IgD-negative memory B cell (primary cell): Measurements from ENCODE around the gene NANP. TPM values are rescaled to one million over a fixed set of nuclear protein-coding genes. Genes with fewer than 3 reads are reported as not detected.
"Not testable (repeated sequence)": the region's sequence is repeated elsewhere in the genome, so short reads cannot be mapped to it uniquely, and the experiment has no call there.

Experiments
- H3K27ac Mint-ChIP-seq, 3 donors: one replicate each; pipeline ENCODE4 v1.8.0; 2020 to 2022; ENCODE audit warnings: mild to moderate bottlenecking in 3 of 3, mixed read lengths in 3 of 3, moderate library complexity in 1 of 3
- H3K27me3 Mint-ChIP-seq: one replicate; pipeline ENCODE4 v1.8.0; 2021; ENCODE audit warnings: mixed read lengths
- H3K36me3 Mint-ChIP-seq: one replicate; pipeline ENCODE4 v1.8.0; 2020; ENCODE audit warnings: mild to moderate bottlenecking, mixed read lengths
- H3K4me1 Mint-ChIP-seq, 3 donors: one replicate each; pipeline ENCODE4 v1.8.0; 2020 to 2022; ENCODE audit warnings: mixed read lengths in 3 of 3, mild to moderate bottlenecking in 1 of 3
- H3K4me3 Mint-ChIP-seq, 4 donors: one replicate each; pipeline ENCODE4 v1.8.0; 2020 to 2022; ENCODE audit warnings: mild to moderate bottlenecking in 4 of 4, mixed read lengths in 4 of 4, moderate library complexity in 3 of 4
- H3K9me3 Mint-ChIP-seq, 3 donors: one replicate each; pipeline ENCODE4 v1.8.0; 2020 to 2021; ENCODE audit warnings: mixed read lengths in 3 of 3, mild to moderate bottlenecking in 1 of 3
- polyA plus RNA-seq: library from polyadenylated mRNA; unstranded; fragments of 300-500 nt; fragmentation: Illumina TruSeq; gene quantifications from one replicate; pipeline ENCODE4 v1.2.3, GENCODE V29; 2021

The NANP gene
- polyA plus RNA-seq, 1 donor from 2014 or later = 0.73 TPM

DNA sequence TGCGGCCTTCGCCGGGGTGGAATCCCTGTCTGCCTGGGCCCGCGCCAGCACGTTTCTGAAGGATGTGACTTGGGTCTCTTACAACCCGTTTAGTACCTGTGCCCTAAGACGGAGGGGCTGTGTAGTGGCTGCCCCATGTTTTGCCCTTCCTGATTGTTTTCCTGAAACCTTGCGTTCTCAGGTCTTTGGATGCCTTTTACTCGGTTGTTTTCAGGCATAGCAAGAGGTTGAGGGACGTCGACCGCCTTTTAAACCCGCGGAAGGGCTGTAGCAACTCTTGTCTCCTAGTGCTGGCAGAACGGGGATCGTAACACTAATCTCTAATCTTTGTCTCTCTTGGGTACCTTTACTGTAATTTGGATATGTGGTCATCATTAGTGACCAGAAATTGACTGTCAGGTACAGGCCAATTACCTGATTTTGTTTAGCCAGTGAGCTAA, 706 bp upstream of the NANP start:
- no peaks in the 10 kb centered on the region for H3K27me3 Mint-ChIP-seq
- H3K9me3 Mint-ChIP-seq = peaks cover 0 to 3% (median 0%) of the 10 kb centered on the region in 3 donors
- peaks cover 2% of the 10 kb centered on the region for H3K36me3 Mint-ChIP-seq
- peaks cover 14 to 31% (median 18%) of the 10 kb centered on the region in 3 donors for H3K4me1 Mint-ChIP-seq
- peak overlapping the region; percentile 93 to 99 (median 97) for H3K4me3 Mint-ChIP-seq
- peak overlapping the region; percentile 85 to 96 (median 95) for H3K27ac Mint-ChIP-seq

DNA sequence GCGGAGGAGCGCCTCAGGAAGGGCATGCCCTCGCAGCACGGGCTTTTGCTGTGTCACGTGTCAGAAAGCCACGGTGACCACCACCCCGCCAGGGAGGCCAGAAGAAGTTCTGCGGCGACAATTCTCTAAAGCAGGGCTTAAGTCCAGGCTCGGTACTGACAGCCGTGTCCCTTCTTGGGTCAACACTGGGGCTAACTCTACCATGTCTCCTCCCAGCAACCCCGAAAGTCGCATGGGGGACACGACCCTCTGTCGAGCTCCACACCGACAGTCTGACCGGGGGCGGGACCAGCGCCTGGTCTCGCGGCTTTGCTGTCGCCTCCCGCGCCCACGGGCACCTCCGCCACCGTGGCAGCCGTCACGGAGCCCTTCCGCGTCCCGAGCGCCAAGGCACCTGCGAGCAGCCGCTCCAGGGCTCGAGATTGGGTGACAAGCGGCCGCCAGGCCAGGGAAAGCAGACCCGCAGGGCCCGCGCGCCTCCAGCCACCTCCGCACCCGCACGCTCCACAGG, 534 bp downstream of the NANP start:
- peaks cover 14 to 32% (median 19%) of the 10 kb centered on the region in 3 donors for H3K4me1 Mint-ChIP-seq
- no peaks in the 10 kb centered on the region for H3K36me3 Mint-ChIP-seq
- peak overlapping the region; percentile 85 to 96 (median 95) for H3K27ac Mint-ChIP-seq
- H3K27me3 Mint-ChIP-seq = no peaks in the 10 kb centered on the region
- peak overlapping the region; percentile 93 to 99 (median 97) for H3K4me3 Mint-ChIP-seq
- H3K9me3 Mint-ChIP-seq = peaks cover 0 to 3% (median 0%) of the 10 kb centered on the region in 3 donors

DNA sequence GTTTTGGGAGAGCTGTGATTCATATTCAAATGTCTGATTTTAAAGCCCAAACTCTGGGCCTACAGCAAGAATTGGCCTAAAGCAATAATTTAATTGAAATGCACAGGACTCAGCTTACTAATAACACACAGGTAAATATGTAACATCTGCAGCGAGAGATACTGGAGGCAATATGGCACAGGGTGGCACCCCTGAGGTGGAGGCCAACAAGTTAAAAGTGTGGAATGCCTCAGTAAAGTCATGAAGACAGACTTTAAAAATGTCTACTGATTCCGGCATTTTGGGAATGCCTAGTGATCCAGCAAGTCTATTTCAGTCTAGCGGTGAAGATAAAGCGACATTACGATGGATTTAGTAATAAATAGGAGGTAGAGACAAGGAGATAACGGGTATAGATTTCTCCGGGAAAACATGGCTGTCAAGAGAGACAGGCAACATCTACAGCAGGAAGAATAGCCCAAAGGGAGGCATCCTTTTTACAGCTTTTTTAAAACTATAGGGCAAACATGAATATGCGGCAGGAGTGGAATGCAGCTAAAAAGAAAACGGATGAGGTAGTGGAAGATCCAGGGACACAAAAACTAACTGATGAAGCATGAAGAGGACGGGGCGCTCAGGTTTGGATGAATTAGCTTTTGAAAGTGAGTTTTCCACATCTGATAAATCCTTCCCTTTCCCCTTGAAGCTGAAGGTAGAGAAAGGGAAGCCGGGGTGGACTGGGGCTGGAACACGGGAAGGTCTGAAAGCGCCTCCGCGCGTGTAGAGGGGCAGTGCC, 1.2 kb downstream of the NANP start:
- Mint-ChIP-seq H3K27ac (peak overlapping the region; percentile 85 to 95 (median 89)), H3K27me3 (no peaks in the 10 kb centered on the region), H3K9me3 (peaks cover 0 to 3% (median 0%) of the 10 kb centered on the region in 3 donors), H3K4me1 (peaks cover 14 to 32% (median 19%) of the 10 kb centered on the region in 3 donors), H3K36me3 (no peaks in the 10 kb centered on the region), H3K4me3 (peak overlapping the region; percentile 93 to 99 (median 97))

DNA sequence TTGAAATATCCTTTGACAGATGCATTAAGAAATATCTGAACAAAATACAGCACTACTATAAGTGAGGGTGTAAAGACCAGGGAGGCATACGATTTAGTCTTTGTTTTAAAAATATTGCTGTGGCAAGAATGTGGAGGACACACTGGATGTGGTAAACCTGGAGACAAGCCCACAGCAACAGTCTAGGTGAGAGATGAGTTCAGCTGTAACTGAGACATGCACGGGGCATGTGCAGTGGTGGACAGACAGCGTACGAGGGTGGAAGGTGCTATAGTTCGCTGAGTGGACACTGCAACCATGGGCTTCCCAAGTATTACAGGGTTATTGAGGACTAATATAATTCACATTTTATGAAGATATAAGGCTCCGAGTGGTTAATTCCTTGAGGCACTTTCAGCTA, 1.8 kb downstream of the NANP start:
- Mint-ChIP-seq H3K27ac (peak overlapping the region in 2 of 3 donors; percentile 15 to 95), H3K4me3 (peak overlapping the region in 3 of 4 donors; percentile 93 to 99 (median 98)), H3K4me1 (peaks cover 14 to 32% (median 19%) of the 10 kb centered on the region in 3 donors), H3K27me3 (no peaks in the 10 kb centered on the region), H3K9me3 (peaks cover 0 to 3% (median 0%) of the 10 kb centered on the region in 3 donors), H3K36me3 (no peaks in the 10 kb centered on the region)

DNA sequence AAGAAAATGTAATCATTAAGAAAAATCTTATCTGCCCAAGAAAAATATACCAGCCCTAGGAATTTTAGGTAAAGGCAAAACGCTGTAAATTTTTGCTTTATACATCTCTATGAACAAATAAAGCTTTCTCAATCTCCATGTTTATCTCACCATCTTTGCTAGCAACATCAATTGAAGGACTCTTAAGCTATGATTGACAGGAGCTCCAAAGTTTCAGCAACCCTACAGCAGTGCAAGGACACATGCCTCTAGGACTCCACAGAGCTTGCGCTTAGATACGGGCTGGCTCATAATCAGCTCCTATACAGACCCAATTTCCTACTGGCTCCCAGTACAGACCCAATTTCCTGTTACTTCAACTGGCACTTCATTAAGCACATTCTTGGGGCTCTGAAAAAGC, 4.3 kb downstream of the NANP start:
- Mint-ChIP-seq H3K4me3 (peak overlapping the region in 1 of 4 donors; percentile 36), H3K4me1 (peaks cover 13 to 30% (median 18%) of the 10 kb centered on the region in 3 donors), H3K9me3 (no peaks in the 10 kb centered on the region), H3K27ac (no peak overlapping the region), H3K36me3 (peaks cover 5% of the 10 kb centered on the region), H3K27me3 (no peaks in the 10 kb centered on the region)

DNA sequence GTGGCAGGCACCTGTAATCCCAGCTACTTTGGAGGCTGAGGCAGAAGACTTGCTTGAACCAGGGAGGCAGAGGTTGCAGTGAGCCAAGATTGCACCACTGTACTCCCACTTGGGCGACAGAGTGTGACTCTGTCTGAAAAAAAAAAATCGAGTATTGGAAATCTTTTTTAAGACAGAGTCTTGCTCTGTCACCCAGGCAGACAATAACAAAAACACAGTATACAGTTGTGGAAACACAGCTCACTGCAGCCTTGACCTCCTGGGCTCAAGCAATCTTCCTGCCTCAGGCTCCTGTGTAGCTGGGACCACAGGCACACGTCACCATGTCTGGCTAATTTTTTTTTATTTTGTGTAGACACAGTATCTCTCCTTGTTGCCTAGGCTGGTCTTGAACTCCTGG, 15.0 kb downstream of the NANP start:
- H3K36me3 Mint-ChIP-seq = peaks cover 4% of the 10 kb centered on the region
- no peak overlapping the region for H3K27ac Mint-ChIP-seq
- H3K9me3 Mint-ChIP-seq = no peaks in the 10 kb centered on the region
- H3K27me3 Mint-ChIP-seq = no peaks in the 10 kb centered on the region
- H3K4me1 Mint-ChIP-seq = peaks cover 0 to 7% (median 0%) of the 10 kb centered on the region in 3 donors
- no peak overlapping the region for H3K4me3 Mint-ChIP-seq

DNA sequence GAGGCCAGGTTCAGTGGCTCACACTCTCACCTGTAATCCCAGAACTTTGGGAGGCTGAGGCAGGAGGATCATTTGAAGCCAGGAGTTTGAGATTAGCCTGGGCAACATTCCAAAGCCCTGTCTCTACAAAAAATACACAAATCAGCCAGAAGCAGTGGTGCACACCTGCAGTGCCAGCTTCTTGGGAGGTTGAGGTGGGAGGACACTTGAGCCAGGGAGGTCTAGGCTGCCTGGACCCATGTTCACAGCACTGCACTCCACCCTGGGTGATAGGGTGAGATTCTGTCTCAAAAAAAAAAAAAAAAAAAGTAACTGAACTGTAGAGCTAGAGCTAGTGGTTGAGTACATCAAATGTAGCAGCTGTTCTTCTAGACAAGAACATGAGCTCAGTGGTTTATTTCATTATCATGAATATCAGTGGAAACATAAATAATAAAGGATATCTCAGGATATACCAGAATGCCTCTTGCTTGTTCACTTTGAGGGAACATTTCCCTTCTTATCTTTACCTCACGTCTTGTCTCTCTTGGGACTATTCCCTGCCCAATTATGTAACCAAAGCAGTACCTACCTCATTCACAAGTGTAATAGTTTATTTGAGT, 17.6 kb downstream of the NANP start:
- no peaks in the 10 kb centered on the region for H3K27me3 Mint-ChIP-seq
- H3K27ac Mint-ChIP-seq = no peak overlapping the region
- no peaks in the 10 kb centered on the region for H3K9me3 Mint-ChIP-seq
- no peak overlapping the region for H3K4me3 Mint-ChIP-seq
- peaks cover 0 to 4% (median 0%) of the 10 kb centered on the region in 3 donors for H3K4me1 Mint-ChIP-seq
- peaks cover 2% of the 10 kb centered on the region for H3K36me3 Mint-ChIP-seq

DNA sequence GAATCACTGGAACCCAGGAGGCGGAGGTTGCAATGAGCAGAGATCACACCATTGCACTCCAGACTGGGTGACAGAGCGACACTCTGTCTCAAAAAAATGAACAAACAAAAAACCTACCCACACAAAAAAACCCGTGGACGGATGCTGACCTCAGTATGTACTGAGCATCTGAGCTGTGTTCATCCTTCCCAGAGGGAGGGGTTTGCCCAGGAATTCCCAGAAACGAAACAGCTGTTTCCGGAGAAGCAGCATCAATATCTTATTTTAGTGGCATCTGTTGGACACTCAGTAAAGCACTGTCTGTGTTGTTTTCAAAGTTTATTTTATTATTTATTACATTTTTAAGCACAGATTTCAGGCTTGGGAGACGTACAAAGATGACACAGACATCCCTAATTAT, 18.7 kb downstream of the NANP start:
- Mint-ChIP-seq H3K9me3 (no peaks in the 10 kb centered on the region), H3K4me3 (no peak overlapping the region), H3K27ac (no peak overlapping the region), H3K4me1 (peaks cover 0 to 4% (median 0%) of the 10 kb centered on the region in 3 donors), H3K27me3 (peaks cover 1% of the 10 kb centered on the region), H3K36me3 (peaks cover 2% of the 10 kb centered on the region)

DNA sequence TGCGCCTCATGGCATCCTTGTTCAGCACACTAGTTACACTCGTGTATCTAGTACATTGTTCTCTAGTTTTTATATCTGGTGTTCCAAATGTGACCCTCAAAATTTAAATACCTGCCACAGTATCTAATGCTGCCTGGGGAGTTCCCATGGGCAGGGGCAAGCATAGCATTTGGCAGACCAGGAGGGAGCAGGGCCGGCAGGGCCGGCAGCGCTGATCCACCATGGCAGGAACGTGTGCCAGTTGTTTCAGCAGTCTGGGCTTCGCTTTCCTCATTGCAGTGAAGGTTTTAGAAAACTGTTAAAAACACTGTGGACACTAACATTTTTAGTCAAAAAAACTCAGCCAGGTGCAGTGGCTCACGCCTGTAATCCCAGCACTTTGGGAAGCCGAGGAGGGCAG, 19.2 kb downstream of the NANP start:
- H3K36me3 Mint-ChIP-seq = peaks cover 2% of the 10 kb centered on the region
- no peak overlapping the region for H3K4me3 Mint-ChIP-seq
- H3K4me1 Mint-ChIP-seq = peaks cover 0 to 2% (median 0%) of the 10 kb centered on the region in 3 donors
- H3K27me3 Mint-ChIP-seq = peaks cover 1% of the 10 kb centered on the region
- H3K27ac Mint-ChIP-seq = no peak overlapping the region
- no peaks in the 10 kb centered on the region for H3K9me3 Mint-ChIP-seq

DNA sequence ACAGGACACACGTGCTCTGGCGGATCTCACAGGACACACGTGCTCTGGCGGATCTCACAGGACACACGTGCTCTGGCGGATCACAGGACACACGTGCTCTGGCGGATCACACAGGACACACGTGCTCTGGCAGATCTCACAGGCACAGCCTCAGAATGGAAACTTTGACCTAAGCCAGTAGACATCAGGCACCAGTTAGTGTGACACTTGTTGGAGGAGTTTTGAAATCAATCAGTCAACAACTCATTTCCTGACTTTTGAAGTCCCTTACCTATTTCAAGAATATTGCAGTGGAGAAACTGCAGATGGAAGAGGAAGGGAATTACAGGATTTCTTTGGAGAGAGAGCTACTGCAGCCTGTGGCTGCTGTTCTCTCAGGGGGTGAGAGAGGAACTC, 20.9 kb downstream of the NANP start:
- not testable (repeated sequence) for H3K27ac Mint-ChIP-seq, H3K4me3 Mint-ChIP-seq

DNA sequence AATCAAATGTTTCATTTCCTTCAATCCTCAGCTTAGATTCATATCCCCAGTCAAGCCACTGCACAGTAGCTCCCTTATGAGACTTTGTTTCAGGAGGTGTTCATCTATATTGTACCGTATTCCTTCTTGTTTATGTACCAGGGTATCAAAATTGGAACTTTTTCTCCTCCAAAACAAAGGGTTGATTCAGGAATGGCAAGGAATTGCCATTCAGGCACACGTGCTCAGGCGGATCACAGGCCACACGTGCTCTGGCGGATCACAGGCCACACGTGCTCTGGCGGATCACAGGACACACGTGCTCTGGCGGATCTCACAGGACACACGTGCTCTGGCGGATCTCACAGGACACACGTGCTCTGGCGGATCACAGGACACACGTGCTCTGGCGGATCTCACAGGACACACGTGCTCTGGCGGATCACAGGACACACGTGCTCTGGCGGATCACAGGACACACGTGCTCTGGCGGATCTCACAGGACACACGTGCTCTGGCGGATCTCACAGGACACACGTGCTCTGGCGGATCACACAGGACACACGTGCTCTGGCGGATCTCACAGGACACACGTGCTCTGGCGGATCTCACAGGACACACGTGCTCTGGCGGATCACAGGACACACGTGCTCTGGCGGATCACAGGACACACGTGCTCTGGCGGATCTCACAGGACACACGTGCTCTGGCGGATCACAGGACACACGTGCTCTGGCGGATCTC, 21.5 kb downstream of the NANP start:
- not testable (repeated sequence) for H3K27me3 Mint-ChIP-seq, H3K36me3 Mint-ChIP-seq, H3K27ac Mint-ChIP-seq, H3K9me3 Mint-ChIP-seq, H3K4me3 Mint-ChIP-seq, H3K4me1 Mint-ChIP-seq

More for the DNA sequence above, 20.9 kb downstream of the NANP start:
- H3K36me3 Mint-ChIP-seq, H3K4me1 Mint-ChIP-seq, H3K27me3 Mint-ChIP-seq, H3K9me3 Mint-ChIP-seq: not testable (repeated sequence)

DNA sequence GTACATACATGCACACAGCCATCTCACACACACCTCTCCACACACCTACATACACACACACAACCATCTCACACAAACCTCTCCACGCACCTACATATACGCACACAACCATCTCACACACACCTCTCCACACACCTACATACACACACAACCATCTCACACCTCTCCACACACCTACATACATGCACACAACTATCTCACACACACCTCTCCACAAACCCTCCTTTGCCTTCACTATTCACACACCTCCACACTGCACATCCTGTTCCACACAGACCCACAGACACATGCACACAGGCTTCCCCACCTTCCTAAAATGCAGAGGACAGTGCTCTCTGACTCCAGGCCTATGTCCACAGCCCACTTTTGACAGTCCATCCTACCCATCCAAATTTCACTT, 22.2 kb downstream of the NANP start:
- peaks cover 1% of the 10 kb centered on the region for H3K27me3 Mint-ChIP-seq
- H3K36me3 Mint-ChIP-seq = peaks cover 2% of the 10 kb centered on the region
- H3K27ac Mint-ChIP-seq = no peak overlapping the region
- H3K9me3 Mint-ChIP-seq = no peaks in the 10 kb centered on the region
- no peak overlapping the region for H3K4me3 Mint-ChIP-seq
- H3K4me1 Mint-ChIP-seq = no peaks in the 10 kb centered on the region

DNA sequence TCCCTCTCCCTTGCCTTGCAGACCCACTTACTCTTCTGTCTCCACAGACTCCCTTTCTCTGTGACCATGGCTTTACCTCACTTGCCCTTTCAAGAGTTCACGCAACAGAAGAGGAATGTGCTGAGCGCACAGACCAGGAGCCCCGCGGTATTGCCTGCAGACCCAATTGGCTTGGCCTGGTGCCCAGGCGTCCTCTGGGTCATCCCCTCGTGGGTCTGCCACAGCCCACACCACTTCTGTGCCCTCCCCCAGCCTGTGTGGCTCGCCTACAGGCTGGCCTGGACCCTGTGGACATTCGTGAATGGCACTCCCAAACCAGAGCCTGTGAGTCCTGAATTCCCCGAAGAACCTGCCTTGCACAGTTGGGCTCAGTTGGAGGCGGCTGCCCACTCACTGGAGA, 23.2 kb downstream of the NANP start:
- H3K4me3 Mint-ChIP-seq = no peak overlapping the region
- no peaks in the 10 kb centered on the region for H3K4me1 Mint-ChIP-seq
- H3K36me3 Mint-ChIP-seq = peaks cover 2% of the 10 kb centered on the region
- peaks cover 3% of the 10 kb centered on the region for H3K27me3 Mint-ChIP-seq
- no peak overlapping the region for H3K27ac Mint-ChIP-seq
- H3K9me3 Mint-ChIP-seq = no peaks in the 10 kb centered on the region

DNA sequence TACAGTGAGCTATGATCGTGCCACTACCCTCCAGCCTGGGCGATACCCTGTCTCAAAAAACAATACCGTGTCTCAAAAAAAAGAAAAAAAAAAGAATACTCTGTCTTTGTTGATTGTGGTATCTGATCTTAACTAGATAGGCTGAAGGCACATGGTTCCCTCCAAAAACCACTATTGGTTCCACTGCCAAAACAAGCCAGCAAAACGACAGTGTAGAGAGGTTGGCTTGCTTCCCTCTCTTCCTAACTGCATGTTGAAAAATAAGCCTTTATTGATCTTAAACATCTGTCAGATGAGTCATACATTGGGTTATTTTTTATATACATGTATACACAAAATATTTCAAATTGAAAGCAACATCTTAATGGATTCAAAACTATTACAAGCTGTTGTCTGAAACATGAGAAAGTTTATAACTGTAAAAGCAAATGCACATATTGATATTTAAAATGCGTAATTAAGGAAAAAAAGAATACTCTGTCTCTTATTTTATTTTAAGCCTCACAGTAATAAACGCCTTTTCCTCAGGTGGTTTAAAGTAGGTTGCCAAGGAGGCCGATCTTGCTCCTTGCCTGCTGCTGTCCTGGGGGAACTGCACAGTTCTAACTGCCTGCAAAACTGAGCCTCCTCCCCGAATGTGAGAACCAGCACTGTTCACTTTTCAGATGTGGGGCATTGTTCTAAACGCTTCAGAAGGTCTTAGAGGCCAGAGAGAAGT, 31.5 kb downstream of the NANP start:
- peaks cover 1% of the 10 kb centered on the region for H3K27me3 Mint-ChIP-seq
- no peaks in the 10 kb centered on the region for H3K4me1 Mint-ChIP-seq
- no peaks in the 10 kb centered on the region for H3K9me3 Mint-ChIP-seq
- H3K4me3 Mint-ChIP-seq = no peak overlapping the region
- peaks cover 5% of the 10 kb centered on the region for H3K36me3 Mint-ChIP-seq
- H3K27ac Mint-ChIP-seq = no peak overlapping the region
